ENCODE measurements around the gene PLEKHH2.

GRCh38 chr2:43604674-43605073, 32.4 kb upstream of the PLEKHH2 start:
- no peak for TF ChIP-seq POLR2AphosphoS5 (IDR thresholded peaks at IDR 0.05)
- no peak for TF ChIP-seq CTCF (IDR thresholded peaks at IDR 0.05)
- TF ChIP-seq POLR2A (IDR thresholded peaks at IDR 0.05): no peak

All from breast epithelium (tissue), 3 donors.